SKM-1 treated with dmso at 0.1 percent for 144 hours (cell line): ENCODE results near the gene NOP53.
"Not testable (repeated sequence)": the region's sequence is repeated elsewhere in the genome, so short reads cannot be mapped to it uniquely, and the experiment has no call there.

Source experiments
- DNase-seq: peaks from one replicate; lab custom pipeline; 2025; ENCODE audit not compliant: unreplicated experiment; lab: John Stamatoyannopoulos, UW

NOP53 gene

DNA sequence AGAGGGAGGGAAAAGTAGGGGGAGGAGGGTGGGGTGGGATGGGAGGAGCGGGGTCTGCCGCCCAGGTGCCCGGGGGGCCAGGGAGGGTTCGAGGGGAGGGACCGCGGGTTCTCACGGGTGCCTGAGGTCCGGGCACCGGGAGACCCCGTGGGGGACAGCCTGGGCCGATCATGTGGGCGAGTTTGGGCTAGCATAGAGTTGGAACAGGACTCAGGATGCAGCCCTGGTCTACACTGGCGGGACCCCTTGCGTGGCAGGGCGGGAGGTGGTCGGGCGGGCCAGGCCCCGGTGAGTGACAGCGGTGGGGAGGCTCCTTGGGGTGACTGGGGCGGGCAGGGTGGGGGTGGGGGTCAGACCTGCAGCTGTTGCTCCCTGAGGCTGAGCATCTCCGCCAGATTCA lies 57.8 kb downstream of the NOP53 start:
- not testable (repeated sequence) for DNase-seq

DNA sequence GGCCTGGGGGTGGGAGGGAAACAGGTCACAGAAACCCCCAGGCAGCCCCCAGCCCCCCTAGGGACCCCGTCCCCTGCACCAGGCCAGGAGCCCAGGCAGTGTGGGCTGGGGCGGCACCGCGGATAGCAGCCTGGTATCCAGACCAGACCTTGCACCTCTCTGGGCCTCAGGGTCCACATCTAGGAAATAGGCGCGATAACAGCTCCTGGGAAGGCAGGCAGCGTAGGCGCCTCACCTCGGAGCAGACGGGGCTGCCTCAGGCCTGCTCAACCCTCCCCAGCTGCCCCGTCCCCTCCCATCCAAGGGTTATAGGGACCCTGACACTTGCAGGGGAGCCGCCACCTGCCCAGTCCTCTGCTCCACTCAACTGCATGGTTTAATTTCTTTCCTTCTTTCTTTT lies 58.3 kb downstream of the NOP53 start:
- DNase-seq, result not testable (repeated sequence)

DNA sequence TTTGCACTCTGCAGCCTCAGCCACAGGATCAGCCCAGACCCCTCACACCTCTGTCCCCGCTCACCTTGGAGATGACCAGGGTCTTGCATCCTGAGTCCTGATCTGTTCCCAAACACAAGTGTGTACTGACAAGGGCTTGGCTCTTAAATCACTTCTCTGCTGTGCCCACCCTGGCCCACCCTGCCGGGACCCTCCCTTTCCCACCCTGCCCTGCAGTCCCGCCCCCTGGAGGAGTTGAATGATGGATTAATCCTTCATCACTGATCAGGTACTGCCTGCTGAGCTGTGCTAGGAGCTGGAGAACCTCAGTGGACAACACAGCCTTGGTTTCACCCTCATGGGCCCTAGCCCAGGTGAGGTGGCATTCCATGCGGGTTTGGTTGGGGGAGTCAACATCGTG lies 59.1 kb downstream of the NOP53 start, which contains the start of gene TPRX1:
TSS of gene TPRX1 (minus strand) at position 101 of the 400 bp plus-strand sequence. CDS start at position 89, 12 bp downstream.
- DNase-seq, result not testable (repeated sequence)

- DNase-seq, result no peak
These were observed 60.0 kb downstream of the NOP53 start for GRCh38 chr19:47805313-47805712.

DNA sequence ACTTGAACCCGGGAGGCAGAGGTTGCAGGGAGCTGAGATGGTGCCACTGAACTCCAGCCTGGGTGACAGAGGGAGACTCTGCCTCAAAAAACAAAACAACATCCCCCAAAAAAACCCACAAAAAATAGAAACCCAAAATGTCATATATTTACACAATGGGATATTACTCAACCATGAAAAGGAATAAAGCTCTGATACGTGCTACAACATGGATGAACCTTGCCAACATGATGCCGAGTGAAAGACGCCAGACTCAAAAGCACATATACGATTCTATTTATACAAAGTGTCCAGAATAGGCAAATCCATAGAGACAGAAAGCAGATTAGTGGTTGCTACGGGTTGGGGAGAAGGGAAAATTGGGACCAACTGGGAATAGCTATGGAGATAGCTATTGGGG lies 61.1 kb downstream of the NOP53 start:
- no peak for DNase-seq
